Stimulated activated CD4-positive, alpha-beta T cell treated with anti-CD3 and anti-CD28 coated beads, Interleukin-1b, Interleukin-23, amount 100 ng/mL, for 24 hours (primary cell): ENCODE results near the gene SCN10A.

ENCODE experiments used
- DNase-seq, 4 experiments: peaks; one replicate each; pipeline ENCODE4 v3.0.0-alpha.2; 2020; ENCODE audit warnings: low read depth in 4 of 4, low spot score in 1 of 4

Gene SCN10A

DNA sequence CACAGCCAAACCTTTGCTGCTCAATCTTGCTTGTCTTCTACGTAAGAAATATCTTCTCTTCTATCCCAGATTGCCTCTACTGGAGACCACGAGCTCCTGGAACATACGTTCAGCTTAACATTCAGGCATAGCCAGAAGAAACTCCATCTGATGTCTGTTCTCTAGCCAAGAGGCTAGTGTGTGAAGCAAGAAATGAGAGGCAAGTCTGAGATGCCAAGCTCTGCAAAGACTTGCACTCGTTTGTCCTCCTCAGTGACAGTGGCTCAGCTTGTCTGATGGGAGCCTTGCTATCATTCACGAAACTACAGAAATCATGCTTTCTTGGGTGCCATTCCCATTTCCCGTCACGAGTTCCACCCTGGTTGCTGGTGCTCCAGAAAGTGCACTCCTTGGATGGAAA, at the start of gene SCN10A:
Gene SCN10A, minus strand, starts transcription at position 192 of the 400 bp plus-strand sequence. CDS start 22,207 bp downstream, outside the sequence.
- DNase-seq, result no peak

- DNase-seq, result no peak
Observed at GRCh38 chr3:38853011-38853410, 37.0 kb upstream of the SCN10A start.

GRCh38 chr3:38843898-38844297, 27.9 kb upstream of the SCN10A start:
- no peak for DNase-seq

DNA sequence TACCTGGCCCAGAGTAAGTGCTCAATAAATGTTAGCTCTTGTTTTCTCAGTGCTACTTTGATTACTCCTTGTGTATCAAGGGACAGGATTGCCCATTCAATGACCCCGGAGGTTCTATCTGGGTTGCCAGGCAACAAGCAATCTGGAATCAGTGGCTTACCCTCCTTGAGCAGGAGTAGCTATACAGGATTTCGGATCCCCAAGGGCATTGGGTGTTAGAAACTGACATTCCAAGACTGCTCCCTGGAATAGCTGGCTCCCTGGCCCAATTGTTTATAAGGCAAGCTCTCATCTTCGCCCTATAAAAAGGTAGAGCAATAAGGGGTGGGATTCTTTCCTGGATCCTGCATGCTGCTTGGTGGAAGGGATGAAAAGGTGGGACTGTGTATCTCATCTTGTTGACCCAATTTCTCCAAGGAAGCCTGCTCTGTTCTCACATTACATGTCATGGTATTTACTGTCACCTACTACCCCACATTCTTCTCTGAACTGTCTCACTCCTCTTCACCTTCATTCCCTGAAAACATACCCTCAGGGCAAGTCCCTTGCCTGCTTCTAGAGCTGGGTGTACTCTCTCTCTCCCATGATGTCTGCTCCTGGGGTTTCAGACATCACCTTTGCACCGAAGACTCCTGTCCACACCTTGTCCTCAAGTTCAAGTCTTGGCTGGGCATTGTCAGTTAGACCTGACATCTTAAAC, 26.4 kb upstream of the SCN10A start:
- no peak for DNase-seq

- DNase-seq, result no peak
Observed at GRCh38 chr3:38840987-38841386, 25.0 kb upstream of the SCN10A start.

GRCh38 chr3:38837358-38837757, 21.3 kb upstream of the SCN10A start:
- DNase-seq, result no peak

DNA sequence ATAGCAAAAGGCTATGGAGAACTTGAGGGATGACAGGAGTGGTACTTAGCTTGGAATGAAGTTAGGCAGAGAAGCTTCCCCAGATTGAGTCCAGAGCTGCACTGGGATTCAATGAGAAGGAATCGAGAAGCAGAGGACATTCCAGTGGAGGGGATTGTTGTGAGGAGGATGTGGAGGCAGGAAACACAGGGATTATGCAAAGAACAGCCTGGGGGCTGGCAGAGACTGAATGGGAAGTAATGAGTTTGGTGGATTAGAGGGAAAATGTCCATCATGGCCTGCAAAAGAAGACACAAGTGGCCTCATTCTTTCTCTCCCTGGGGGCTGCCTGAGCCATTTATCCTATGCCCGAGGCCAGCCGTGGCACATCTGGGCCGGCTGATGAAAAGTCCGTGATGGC, 20.5 kb upstream of the SCN10A start:
- DNase-seq, result no peak

GRCh38 chr3:38835939-38836338, 19.9 kb upstream of the SCN10A start:
- DNase-seq, result no peak

DNA sequence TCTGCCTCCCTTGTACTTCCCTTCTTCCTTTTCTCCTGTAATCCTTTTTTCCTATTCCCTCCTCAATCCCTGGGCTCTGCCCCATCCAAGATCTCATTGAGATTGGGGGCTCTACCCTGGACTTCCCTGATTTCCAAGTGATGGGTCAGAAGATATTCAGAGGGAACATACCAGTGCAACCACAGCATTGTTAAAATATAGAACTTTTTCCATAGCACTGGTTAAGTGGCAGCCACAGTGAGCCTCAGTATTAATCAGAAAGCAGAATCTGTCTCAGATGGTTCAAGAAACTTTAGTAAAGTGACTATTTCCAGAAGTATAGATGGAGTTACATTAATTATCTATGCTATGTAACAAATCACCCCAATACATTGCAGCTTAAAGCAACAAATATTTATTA, 18.7 kb upstream of the SCN10A start:
- DNase-seq, result no peak

GRCh38 chr3:38834110-38834509, 18.1 kb upstream of the SCN10A start:
- peak in 1 of 4 experiments; percentile 1 for DNase-seq

DNA sequence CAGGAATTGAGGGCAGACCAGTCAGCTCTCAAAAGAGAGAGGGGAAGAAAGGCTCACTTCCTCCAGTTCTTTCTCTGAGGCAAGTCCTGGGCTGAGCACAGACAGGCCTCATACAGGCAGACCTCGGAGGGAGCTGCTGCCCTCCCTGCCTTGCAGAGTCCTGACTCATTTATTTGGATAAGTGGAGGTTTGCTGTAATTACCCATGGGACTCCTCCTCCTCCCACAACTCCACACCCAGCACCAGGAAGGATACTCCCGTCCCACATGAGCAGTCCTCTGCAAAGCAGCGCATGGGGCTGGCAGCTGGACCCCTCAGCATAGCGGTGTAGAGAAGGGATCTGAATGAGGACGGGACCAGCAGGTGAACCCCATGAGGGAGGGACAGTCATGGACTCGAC, 13.4 kb upstream of the SCN10A start:
- DNase-seq, result no peak

GRCh38 chr3:38828681-38829080, 12.7 kb upstream of the SCN10A start:
- no peak for DNase-seq

GRCh38 chr3:38827791-38828190, 11.8 kb upstream of the SCN10A start:
- no peak for DNase-seq

GRCh38 chr3:38826001-38826400, 10.0 kb upstream of the SCN10A start:
- no peak for DNase-seq

- no peak for DNase-seq
Observed at GRCh38 chr3:38824349-38824748, 8.3 kb upstream of the SCN10A start.

DNA sequence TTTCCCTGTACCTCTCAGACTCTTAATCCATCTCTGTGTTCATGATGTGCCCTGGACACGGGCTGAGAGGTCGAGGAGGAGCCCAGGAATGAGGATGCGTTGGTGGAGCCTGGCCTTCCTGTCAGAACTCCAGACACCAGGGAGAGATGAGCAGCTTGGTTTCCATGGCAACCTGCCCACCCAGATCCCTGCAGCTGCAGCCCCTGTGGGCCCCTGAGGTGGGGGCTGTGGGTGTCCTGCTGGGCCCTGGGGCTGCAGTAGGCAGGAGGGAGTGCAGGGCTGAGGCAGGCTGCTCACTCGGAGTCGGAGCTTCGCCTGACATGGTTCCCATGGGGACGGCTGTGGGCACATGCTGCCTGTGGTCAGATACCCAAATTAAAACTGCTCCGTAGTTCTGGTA, 7.7 kb upstream of the SCN10A start:
- no peak for DNase-seq

- DNase-seq, result no peak
Observed at GRCh38 chr3:38823186-38823585, 7.2 kb upstream of the SCN10A start.

DNA sequence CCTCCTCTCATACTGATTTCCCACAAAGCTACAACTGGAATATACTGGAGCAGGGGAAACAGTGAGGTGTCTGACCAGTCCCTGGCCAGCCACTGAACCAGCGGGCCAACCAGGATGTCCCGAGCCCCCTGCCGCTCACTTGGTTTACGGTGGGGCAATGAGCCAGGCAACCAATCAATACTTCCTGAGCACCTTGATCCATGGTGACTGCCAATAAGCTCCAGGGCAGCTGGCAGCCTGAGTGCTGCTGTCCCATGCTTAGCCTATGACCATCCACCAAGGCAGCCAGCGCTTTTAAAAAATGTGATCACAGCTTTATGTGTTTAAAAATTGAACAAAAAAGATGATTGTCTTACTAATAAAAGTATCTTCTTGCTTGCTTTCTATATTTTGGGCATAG, 4.2 kb downstream of the SCN10A start:
- DNase-seq, result no peak

DNA sequence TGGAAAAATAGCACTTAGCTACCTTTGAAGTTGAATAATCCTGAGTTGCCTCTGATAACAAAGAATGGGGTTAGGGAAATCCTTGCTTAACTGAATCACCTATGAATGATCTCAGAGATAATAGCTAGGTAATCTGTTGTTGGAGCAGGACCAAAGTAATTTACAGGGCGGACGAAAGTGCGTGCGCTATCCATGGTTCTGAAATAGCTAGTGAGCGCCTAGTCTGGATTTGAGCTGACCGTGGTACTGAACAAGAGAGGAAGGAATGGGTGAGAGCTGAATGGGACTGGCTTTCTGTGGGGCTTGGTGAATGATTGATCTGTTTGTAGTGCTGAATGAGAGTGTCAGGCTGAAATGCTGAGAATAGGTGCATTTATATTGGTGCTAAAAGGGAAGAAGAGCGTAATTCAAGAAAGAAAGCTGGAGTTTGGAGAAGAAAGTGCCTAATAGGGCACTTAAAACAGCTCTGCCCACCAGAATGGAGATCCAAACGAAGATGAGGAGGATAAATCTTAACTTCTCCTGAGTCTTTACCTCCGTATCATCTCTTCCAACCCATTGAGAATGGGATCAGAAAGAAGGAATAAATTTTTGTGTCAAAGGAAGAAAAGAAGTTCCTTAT, 10.1 kb downstream of the SCN10A start:
- peak in 1 of 4 experiments; percentile 8 for DNase-seq

DNA sequence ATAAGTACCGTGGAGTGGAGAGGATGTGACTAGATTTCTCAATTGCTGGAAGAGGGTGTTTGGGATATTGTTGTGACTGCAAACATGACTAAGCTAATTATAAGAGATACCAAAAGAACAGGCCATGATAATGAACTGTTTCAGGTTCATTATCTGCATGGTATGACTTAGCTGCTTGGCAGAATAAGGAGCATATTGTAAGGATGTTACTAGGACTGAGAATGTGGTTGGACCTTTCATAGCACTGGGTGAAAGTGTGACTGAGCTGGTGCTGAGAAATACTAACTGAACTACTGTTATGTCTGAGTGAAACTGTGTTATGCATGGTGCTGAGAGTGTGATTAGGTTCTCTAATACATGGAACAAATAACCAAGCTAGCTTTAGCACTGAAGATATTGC, 11.0 kb downstream of the SCN10A start:
- no peak for DNase-seq

- no peak for DNase-seq
Observed at GRCh38 chr3:38800511-38800910, 15.5 kb downstream of the SCN10A start.

DNA sequence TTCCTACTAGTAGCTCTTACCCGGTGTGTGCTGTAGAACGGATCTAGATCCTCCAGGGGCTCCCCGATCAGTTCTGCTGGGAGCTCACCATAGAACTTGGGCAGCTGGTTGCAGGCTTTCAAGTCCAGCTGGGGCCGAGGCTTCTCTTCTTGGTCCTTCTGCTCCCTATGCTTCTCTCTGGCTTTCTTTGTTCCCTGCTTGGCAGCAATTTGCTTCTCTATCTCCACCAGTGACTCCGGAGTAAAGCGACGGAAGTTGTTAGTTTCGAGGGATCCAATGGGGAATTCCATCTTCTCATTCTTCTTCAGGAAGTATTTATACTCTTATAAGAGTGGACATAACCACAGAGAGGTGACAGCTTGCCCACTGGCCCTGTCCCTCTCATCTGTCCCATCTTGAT, 22.3 kb downstream of the SCN10A start:
- DNase-seq, result no peak

DNA sequence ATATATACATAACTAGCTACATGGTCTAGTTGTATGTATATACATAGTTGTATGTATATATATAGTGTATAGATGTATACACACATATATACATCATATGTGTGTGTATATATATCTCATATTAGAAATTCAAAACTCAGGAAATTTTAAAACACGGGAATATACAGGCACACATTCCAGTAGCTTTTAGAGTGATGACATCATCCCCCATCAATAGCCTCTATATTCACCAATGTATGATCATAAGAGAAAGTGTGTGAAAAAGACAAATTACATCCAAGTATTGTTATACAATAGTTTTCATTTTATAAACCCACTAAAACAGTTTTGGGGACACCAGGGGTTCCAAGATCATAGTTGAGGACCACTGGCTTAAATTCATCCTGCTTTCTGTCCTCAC, 23.0 kb downstream of the SCN10A start:
- DNase-seq, result no peak
